HT-29 (cell line): ENCODE results near the gene CMSS1. TPM values are rescaled to one million over a fixed set of nuclear protein-coding genes. Genes with fewer than 3 reads are reported as not detected.

Experiments used
- DNase-seq: peaks from one replicate; pipeline ENCODE4 v3.0.0-alpha.2; 2015; ENCODE audit warnings: low spot score
- total RNA-seq: library from RNA; depleted of rRNA; stranded (reverse); fragments of >200 nt; shearing (Covaris generic); gene quantifications from 2 replicates; pipeline ENCODE4 v1.2.3, GENCODE V29; 2014

Gene CMSS1
- total RNA-seq, 1 experiment from 2014 or later, result 18.3 TPM

GRCh38 chr3:99874237-99875002 is 56.8 kb downstream of the CMSS1 start:
- no peak for DNase-seq

- no peak for DNase-seq
Measured at GRCh38 chr3:99875581-99875928, 57.9 kb downstream of the CMSS1 start.

GRCh38 chr3:99875929-99876841 is 58.5 kb downstream of the CMSS1 start:
- DNase-seq, result peak; percentile 89

GRCh38 chr3:99877031-99877579 is 59.4 kb downstream of the CMSS1 start:
- DNase-seq, result no peak

GRCh38 chr3:99878005-99878404 is 60.3 kb downstream of the CMSS1 start:
- DNase-seq, result peak; percentile 64

GRCh38 chr3:99879275-99879674 is 61.6 kb downstream of the CMSS1 start:
- DNase-seq, result no peak

GRCh38 chr3:99881121-99881524 is 63.5 kb downstream of the CMSS1 start:
- DNase-seq, result no peak

GRCh38 chr3:99882436-99883137 is 64.9 kb downstream of the CMSS1 start:
- DNase-seq, result no peak

GRCh38 chr3:99883138-99883461 is 65.4 kb downstream of the CMSS1 start:
- no peak for DNase-seq

GRCh38 chr3:99883693-99884092 is 66.0 kb downstream of the CMSS1 start:
- DNase-seq, result no peak

GRCh38 chr3:99884484-99884883 is 66.8 kb downstream of the CMSS1 start:
- DNase-seq, result peak; percentile 84

GRCh38 chr3:99885085-99885484 is 67.4 kb downstream of the CMSS1 start:
- DNase-seq, result no peak

- peak; percentile 35 for DNase-seq
Measured at GRCh38 chr3:99885851-99886250, 68.2 kb downstream of the CMSS1 start.

- no peak for DNase-seq
Measured at GRCh38 chr3:99891610-99892285, 74.1 kb downstream of the CMSS1 start.

GRCh38 chr3:99892332-99892731 is 74.7 kb downstream of the CMSS1 start:
- no peak for DNase-seq

- DNase-seq, result no peak
Measured at GRCh38 chr3:99895131-99895696, 77.6 kb downstream of the CMSS1 start.

GRCh38 chr3:99895703-99896441 is 78.2 kb downstream of the CMSS1 start:
- DNase-seq, result peak; percentile 62

- DNase-seq, result no peak
Measured at GRCh38 chr3:99896482-99896881, 78.8 kb downstream of the CMSS1 start.

- no peak for DNase-seq
Measured at GRCh38 chr3:99899603-99900002, 81.9 kb downstream of the CMSS1 start.

- no peak for DNase-seq
Measured at GRCh38 chr3:99900248-99900647, 82.6 kb downstream of the CMSS1 start.
